GM10847 (cell line): ENCODE results near the gene TMED5.

Experiments used
- POLR2A ChIP-seq: IDR thresholded peaks from 2 replicates; pipeline ENCODE4 v1.6.1; 2011; ENCODE audit not compliant: insufficient read length; ENCODE audit errors: extremely low read depth

TMED5 gene

DNA sequence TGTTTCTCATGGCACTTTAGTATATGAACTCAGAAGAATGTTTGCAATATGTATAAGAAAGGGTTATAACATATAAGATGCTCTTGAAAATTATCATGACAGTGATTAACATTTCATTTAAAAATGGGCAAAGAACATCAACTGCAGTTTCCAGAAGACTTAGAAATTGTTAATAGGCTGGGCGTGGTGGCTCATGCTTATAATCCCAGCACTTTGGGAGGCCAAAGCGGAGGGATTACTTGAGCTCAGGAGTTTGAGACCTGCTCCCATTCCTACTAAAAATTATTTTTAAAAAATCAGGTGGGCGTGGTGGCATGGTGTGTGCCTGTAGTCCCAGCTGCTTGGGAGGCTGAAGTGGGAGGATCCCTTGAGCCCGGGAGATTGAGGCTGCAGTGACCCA is 78.1 kb downstream of the TMED5 start:
- no peak for TF ChIP-seq POLR2A
